KMS-11 (cell line): Measurements from ENCODE around the gene LPGAT1.

ENCODE experiments used
- H2AFZ ChIP-seq: fragments of 200-600 bp; sonication (generic); 2 replicates; pipeline ENCODE4 v1.6.1; 2016; ENCODE audit warnings: antibody characterized with exemption, mixed run types, low read depth
- H3K27ac ChIP-seq: fragments of 200-600 bp; sonication (generic); 2 replicates; pipeline ENCODE4 v1.6.1; 2016; ENCODE audit warnings: mild to moderate bottlenecking, mixed run types
- H3K27me3 ChIP-seq: fragments of 200-600 bp; sonication (generic); 2 replicates; pipeline ENCODE4 v1.6.1; 2017; ENCODE audit warnings: mild to moderate bottlenecking, low read depth, mixed run types, moderate library complexity; ENCODE audit not compliant: insufficient read depth
- H3K36me3 ChIP-seq: fragments of 200-600 bp; sonication (generic); 2 replicates; pipeline ENCODE4 v1.6.1; 2017; ENCODE audit warnings: mild to moderate bottlenecking, mixed run types; ENCODE audit not compliant: insufficient read depth
- H3K4me1 ChIP-seq: fragments of 200-600 bp; sonication (generic); 2 replicates; pipeline ENCODE4 v1.6.1; 2016; ENCODE audit warnings: mild to moderate bottlenecking, low read depth, mixed run types; ENCODE audit not compliant: poor library complexity, severe bottlenecking
- H3K4me2 ChIP-seq: fragments of 200-600 bp; sonication (generic); 2 replicates; pipeline ENCODE4 v1.7.0; 2016; ENCODE audit warnings: mild to moderate bottlenecking, mixed run types
- H3K4me3 ChIP-seq: fragments of 200-600 bp; sonication (generic); IDR thresholded peaks from 2 replicates; pipeline ENCODE4 v1.6.1; 2017; ENCODE audit warnings: low read depth, low read length, mixed read lengths; ENCODE audit not compliant: insufficient read depth
- H3K79me2 ChIP-seq: fragments of 200-600 bp; sonication (generic); 2 replicates; pipeline ENCODE4 v1.6.1; 2016; ENCODE audit warnings: low read depth, mixed run types; ENCODE audit not compliant: insufficient read depth
- H3K9ac ChIP-seq: fragments of 200-600 bp; sonication (generic); 2 replicates; pipeline ENCODE4 v1.6.1; 2016; ENCODE audit warnings: mild to moderate bottlenecking, mixed run types
- H4K20me1 ChIP-seq: fragments of 200-600 bp; sonication (generic); 2 replicates; pipeline ENCODE4 v1.6.1; 2016; ENCODE audit warnings: mild to moderate bottlenecking, mixed run types; ENCODE audit not compliant: insufficient read depth
- TF ChIP-seq, protein P1 (sequence below): fragments of 200-600 bp; sonication (generic); conservative IDR thresholded peaks from 2 replicates; pipeline ENCODE4 v1.6.1; 2017; ENCODE audit warnings: low read depth, mild to moderate bottlenecking, antibody characterized with exemption, low read length, moderate library complexity, mixed read lengths

LPGAT1 gene

DNA sequence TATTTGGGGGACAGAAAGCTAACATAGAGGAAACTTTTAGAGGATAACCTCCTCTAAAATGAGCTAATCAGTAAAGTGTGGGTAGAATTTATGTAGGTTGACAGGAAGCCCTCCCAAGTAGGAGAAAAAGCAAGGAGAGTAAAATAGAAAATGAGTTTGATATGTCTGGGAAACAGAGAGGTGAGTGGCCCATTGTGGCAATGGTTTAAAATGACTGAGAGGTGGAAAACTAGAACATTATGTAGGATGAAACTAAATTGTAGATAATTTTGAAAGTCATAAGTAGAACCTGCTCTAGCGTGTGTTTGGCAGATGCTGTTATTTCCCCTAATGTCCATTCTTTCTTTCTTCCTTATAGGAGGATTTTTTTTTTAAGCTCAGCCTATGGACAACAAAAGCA, 8.5 kb upstream of the LPGAT1 start:
- Histone ChIP-seq H3K4me2 (no peak overlapping the region), H3K9ac (no peak overlapping the region), H3K4me1 (peaks cover 13% of the 10 kb centered on the region), H2AFZ (no peak overlapping the region), H3K79me2 (no peaks in the 10 kb centered on the region), H3K27me3 (no peaks in the 10 kb centered on the region), H4K20me1 (no peaks in the 10 kb centered on the region), H3K4me3 (no peak overlapping the region), H3K27ac (no peak overlapping the region), H3K36me3 (no peaks in the 10 kb centered on the region)
- TF ChIP-seq, protein P1, sequence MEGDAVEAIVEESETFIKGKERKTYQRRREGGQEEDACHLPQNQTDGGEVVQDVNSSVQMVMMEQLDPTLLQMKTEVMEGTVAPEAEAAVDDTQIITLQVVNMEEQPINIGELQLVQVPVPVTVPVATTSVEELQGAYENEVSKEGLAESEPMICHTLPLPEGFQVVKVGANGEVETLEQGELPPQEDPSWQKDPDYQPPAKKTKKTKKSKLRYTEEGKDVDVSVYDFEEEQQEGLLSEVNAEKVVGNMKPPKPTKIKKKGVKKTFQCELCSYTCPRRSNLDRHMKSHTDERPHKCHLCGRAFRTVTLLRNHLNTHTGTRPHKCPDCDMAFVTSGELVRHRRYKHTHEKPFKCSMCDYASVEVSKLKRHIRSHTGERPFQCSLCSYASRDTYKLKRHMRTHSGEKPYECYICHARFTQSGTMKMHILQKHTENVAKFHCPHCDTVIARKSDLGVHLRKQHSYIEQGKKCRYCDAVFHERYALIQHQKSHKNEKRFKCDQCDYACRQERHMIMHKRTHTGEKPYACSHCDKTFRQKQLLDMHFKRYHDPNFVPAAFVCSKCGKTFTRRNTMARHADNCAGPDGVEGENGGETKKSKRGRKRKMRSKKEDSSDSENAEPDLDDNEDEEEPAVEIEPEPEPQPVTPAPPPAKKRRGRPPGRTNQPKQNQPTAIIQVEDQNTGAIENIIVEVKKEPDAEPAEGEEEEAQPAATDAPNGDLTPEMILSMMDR: no peak

GRCh38 chr1:211833174-211833820, 2.7 kb upstream of the LPGAT1 start:
- H2AFZ ChIP-seq: no peak overlapping the region

DNA sequence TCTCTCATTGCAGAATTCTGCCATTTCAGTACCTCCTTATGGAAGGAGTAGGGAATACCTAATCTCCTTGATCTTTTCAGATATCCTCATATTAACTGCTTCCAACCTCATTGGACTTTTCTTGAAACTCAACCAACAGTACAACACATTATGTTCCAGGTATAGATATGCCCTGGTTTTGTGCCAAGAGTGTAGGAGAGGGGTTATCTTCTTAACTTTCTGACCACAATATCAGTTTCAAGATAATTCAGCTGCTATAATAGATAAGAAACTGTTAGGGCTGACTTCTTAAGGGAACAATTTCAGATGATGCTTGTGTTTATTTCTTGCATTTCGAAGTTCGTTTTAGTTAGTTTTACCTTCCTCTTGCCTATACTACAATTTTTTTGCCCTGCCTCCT, 2.1 kb upstream of the LPGAT1 start:
- no peaks in the 10 kb centered on the region for H4K20me1 ChIP-seq
- no peak overlapping the region for H3K9ac ChIP-seq
- TF ChIP-seq, protein P1: no peak
- peaks cover 25% of the 10 kb centered on the region for H3K4me1 ChIP-seq
- H3K79me2 ChIP-seq: 0 out of 2 replicates have a peak, but pooled peaks cover 3% of the 10 kb centered on the region
- no peak overlapping the region for H2AFZ ChIP-seq
- no peaks in the 10 kb centered on the region for H3K27me3 ChIP-seq
- H3K4me3 ChIP-seq: no peak overlapping the region
- H3K27ac ChIP-seq: no peak overlapping the region
- no peaks in the 10 kb centered on the region for H3K36me3 ChIP-seq
- no peak overlapping the region for H3K4me2 ChIP-seq

More at GRCh38 chr1:211833174-211833820, 2.7 kb upstream of the LPGAT1 start:
- Histone ChIP-seq H3K4me3 (no peak overlapping the region), H3K27ac (no peak overlapping the region), H3K79me2 (0 out of 2 replicates have a peak, but pooled peaks cover 3% of the 10 kb centered on the region), H3K9ac (no peak overlapping the region), H3K27me3 (no peaks in the 10 kb centered on the region), H4K20me1 (no peaks in the 10 kb centered on the region), H3K4me1 (peaks cover 25% of the 10 kb centered on the region), H3K4me2 (peak overlapping the region; percentile 19; the same call in 1 of the 2 replicates), H3K36me3 (no peaks in the 10 kb centered on the region)
- TF ChIP-seq, protein P1: no peak

DNA sequence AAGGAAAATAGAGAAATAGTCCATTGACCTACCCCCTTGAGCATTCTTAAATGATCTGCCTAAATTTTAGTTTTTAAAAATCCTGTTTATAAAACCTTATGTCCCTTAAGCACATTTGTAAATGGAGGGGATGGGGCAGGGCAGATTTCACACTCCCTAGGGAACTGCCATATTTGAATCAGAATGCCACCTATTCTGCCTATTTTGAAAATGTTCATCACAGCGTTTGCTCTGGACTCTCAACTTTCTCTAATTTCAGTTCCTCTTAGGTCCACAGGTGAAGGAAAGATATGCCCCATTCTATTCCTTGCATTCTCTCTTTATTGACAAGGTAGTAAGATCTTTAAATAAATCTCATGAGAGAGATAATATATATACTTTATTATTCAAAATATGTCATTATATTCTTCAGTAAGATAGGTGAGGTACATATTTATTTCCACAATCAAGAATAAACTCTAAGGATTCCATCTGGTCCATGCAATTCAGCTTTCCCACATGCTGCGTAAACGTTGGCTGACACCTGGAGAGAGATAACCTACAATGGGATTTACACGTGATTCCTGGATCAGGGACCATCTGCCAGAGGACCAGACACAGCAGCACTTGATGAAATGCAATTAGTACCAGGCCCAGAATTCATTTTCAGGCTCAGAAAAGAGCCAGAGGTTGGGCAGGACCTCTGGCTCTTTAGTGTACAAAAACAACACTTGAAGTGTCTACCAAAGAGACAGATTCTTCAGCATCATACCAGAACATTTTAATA, 1.2 kb upstream of the LPGAT1 start:
- Histone ChIP-seq H3K4me2 (no peak overlapping the region), H3K27me3 (no peaks in the 10 kb centered on the region), H3K79me2 (0 out of 2 replicates have a peak, but pooled peaks cover 3% of the 10 kb centered on the region), H3K4me3 (no peak overlapping the region), H4K20me1 (no peaks in the 10 kb centered on the region), H3K36me3 (no peaks in the 10 kb centered on the region), H3K9ac (no peak overlapping the region), H3K4me1 (peaks cover 25% of the 10 kb centered on the region), H2AFZ (no peak overlapping the region), H3K27ac (no peak overlapping the region)
- TF ChIP-seq, protein P1: no peak
